ENCODE data around the gene KCNQ1.

KCNQ1 gene

GRCh38 chr11:2728128-2728662 lies 283.4 kb downstream of the KCNQ1 start:
- Histone ChIP-seq H3K79me2 (ENCODE audit: insufficient read depth, low read length) (no peaks in the 10 kb centered on the region), H3K9me3 (ENCODE audit: low read length) (no peaks in the 10 kb centered on the region), H3K9me2 (ENCODE audit: low read depth, low read length) (no peaks in the 10 kb centered on the region), H3K4me1 (ENCODE audit: insufficient read depth, low read length, severe bottlenecking) (no peaks in the 10 kb centered on the region), H2AFZ (ENCODE audit: low read length) (no peak overlapping the region), H3K4me2 (ENCODE audit: low read length) (no peak overlapping the region), H3K9ac (ENCODE audit: low read length) (no peak overlapping the region), H4K20me1 (ENCODE audit: insufficient read depth, low read length) (no peaks in the 10 kb centered on the region), H3K27ac (ENCODE audit: low read depth, low read length, poor library complexity, severe bottlenecking) (no peak overlapping the region), H3K36me3 (ENCODE audit: insufficient read depth, low read length) (no peaks in the 10 kb centered on the region), H3K27me3 (ENCODE audit: insufficient read depth, low read length) (peaks cover 2% of the 10 kb centered on the region; the same call in 1 of the 2 replicates), H3K4me3 (ENCODE audit: low read depth, low read length, poor library complexity, severe bottlenecking) (no peak overlapping the region), H3F3A (ENCODE audit: insufficient read depth, low read length) (no peaks in the 10 kb centered on the region)
- TF ChIP-seq CTCF (IDR thresholded peaks at IDR 0.05; ENCODE audit: low read length) (no peak), EZH2 (IDR thresholded peaks at IDR 0.05; ENCODE audit: borderline replicate concordance, low read length) (no peak)

DNA sequence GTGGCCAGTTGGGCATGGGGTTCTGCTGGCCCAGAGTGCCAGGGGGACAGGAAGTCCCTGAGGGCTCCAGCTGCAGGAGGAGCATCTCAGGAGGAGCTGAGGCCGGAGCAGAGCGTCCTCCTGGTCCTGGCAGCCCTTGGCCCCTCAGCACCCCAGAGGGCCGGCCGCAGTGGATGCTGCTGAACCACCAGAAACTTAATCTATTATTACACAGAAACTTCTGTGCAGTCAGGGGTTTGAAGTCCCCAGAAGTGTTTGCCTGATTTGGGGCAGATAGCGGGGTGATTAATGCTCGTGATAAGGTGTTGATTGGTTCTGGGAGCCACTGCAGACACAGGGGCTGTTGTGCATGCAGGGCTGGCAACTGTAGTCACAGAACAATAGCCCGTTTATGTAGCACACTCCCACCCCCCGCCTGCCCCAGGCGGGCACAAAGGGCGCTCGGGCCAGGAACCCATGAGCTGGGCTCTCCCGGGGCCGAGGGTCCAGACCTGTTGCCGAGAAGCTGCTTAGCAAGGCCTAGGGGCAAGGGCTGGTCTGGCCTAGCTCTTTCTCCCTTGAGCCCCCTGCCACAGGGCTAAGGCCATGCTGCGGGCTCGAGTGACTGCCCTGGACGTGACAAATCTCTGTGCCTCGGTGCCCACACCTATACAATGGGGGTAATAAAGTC lies 284.0 kb downstream of the KCNQ1 start:
- H3K9ac ChIP-seq (ENCODE audit: low read length) = no peak overlapping the region
- no peaks in the 10 kb centered on the region for H3K27me3 ChIP-seq (ENCODE audit: insufficient read depth, low read length)
- H4K20me1 ChIP-seq (ENCODE audit: insufficient read depth, low read length) = no peaks in the 10 kb centered on the region
- H3K4me1 ChIP-seq (ENCODE audit: insufficient read depth, low read length, severe bottlenecking) = no peaks in the 10 kb centered on the region
- no peak overlapping the region for H3K4me2 ChIP-seq (ENCODE audit: low read length)
- no peaks in the 10 kb centered on the region for H3K79me2 ChIP-seq (ENCODE audit: insufficient read depth, low read length)
- H3K9me3 ChIP-seq (ENCODE audit: low read length) = no peaks in the 10 kb centered on the region
- no peak overlapping the region for H3K4me3 ChIP-seq (ENCODE audit: low read depth, low read length, poor library complexity, severe bottlenecking)
- H3K9me2 ChIP-seq (ENCODE audit: low read depth, low read length) = no peaks in the 10 kb centered on the region
- no peak overlapping the region for H2AFZ ChIP-seq (ENCODE audit: low read length)
- no peaks in the 10 kb centered on the region for H3F3A ChIP-seq (ENCODE audit: insufficient read depth, low read length)
- no peak overlapping the region for H3K27ac ChIP-seq (ENCODE audit: low read depth, low read length, poor library complexity, severe bottlenecking)
- H3K36me3 ChIP-seq (ENCODE audit: insufficient read depth, low read length) = no peaks in the 10 kb centered on the region
- TF ChIP-seq CTCF (IDR thresholded peaks at IDR 0.05; ENCODE audit: low read length) = no peak
- TF ChIP-seq EZH2 (IDR thresholded peaks at IDR 0.05; ENCODE audit: borderline replicate concordance, low read length) = no peak

DNA sequence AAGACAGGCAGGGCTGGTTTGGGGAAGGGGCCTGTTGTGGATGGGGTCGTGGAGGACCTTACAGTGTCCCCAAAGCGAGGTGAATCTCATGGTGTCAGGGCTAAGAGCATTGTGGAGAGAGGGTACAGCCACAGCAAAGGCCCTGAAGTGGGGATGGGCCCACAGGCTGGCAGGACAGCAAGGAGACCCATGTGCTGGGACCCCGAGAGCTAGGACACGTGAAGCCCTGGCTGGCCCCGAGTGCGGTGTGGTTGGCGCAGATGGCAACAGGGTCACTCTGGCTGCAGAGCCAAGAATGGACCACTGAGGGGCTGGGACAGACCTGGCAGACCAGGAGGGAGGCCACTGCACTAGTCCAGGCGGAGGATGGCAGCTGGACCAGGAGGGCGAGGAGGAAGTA lies 285.0 kb downstream of the KCNQ1 start:
- Histone ChIP-seq H3F3A (ENCODE audit: insufficient read depth, low read length) (no peaks in the 10 kb centered on the region), H3K36me3 (ENCODE audit: insufficient read depth, low read length) (no peaks in the 10 kb centered on the region), H3K4me2 (ENCODE audit: low read length) (no peak overlapping the region), H3K27me3 (ENCODE audit: insufficient read depth, low read length) (no peaks in the 10 kb centered on the region), H3K79me2 (ENCODE audit: insufficient read depth, low read length) (no peaks in the 10 kb centered on the region), H3K27ac (ENCODE audit: low read depth, low read length, poor library complexity, severe bottlenecking) (no peak overlapping the region), H2AFZ (ENCODE audit: low read length) (no peak overlapping the region), H4K20me1 (ENCODE audit: insufficient read depth, low read length) (no peaks in the 10 kb centered on the region), H3K4me1 (ENCODE audit: insufficient read depth, low read length, severe bottlenecking) (no peaks in the 10 kb centered on the region), H3K9me3 (ENCODE audit: low read length) (no peaks in the 10 kb centered on the region), H3K9me2 (ENCODE audit: low read depth, low read length) (no peaks in the 10 kb centered on the region), H3K4me3 (ENCODE audit: low read depth, low read length, poor library complexity, severe bottlenecking) (no peak overlapping the region), H3K9ac (ENCODE audit: low read length) (no peak overlapping the region)
- TF ChIP-seq EZH2 (IDR thresholded peaks at IDR 0.05; ENCODE audit: borderline replicate concordance, low read length) (no peak), CTCF (IDR thresholded peaks at IDR 0.05; ENCODE audit: low read length) (no peak)
